Activated CD4-positive, alpha-beta T cell treated with anti-CD3 and anti-CD28 coated beads for 1 hour (primary cell): Measurements from ENCODE around the gene MDN1.
"Not testable (repeated sequence)": the region's sequence is repeated elsewhere in the genome, so short reads cannot be mapped to it uniquely, and the experiment has no call there.

ENCODE experiments used
- DNase-seq: peaks from one replicate; pipeline ENCODE4 v3.0.0-alpha.2; 2020

MDN1 gene

DNA sequence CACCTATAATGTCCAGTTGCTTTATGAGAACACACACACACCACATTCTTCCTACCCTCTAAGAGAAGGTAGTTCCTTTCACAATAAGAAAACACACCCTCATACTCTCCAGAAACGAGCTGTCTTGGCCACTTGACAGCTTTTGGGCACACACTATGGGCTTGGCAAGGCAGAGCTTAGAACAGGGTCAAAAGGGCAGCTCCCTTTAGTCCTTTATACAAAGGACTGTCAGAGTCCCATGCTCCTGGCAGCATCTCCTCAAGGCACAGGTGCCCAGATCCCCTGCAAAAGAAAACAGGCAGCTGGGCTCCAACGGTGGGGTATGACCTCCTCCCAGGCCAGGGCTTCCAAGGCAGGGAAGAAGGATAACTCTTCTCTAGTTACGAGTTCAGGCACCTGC lies 176.2 kb downstream of the MDN1 start:
- no peak for DNase-seq

DNA sequence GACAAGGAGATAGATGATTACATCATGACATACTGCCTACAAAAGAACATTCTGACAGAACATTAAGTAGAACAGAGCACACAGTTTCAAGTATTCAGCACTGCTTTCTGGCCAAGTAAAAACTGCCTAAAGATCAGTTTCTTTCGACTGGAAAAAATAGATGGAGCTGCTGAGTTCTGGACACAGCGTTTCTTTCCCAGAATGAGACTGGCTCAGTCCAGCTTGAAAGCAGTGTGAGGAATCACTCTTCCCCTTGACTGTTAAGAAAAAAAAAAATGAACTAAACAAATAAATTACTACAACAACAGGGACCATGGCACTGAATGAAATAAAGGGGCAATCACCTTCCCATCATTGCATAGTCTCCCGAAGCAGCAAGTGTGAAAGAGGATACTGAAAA lies 176.6 kb downstream of the MDN1 start:
- DNase-seq, result no peak

DNA sequence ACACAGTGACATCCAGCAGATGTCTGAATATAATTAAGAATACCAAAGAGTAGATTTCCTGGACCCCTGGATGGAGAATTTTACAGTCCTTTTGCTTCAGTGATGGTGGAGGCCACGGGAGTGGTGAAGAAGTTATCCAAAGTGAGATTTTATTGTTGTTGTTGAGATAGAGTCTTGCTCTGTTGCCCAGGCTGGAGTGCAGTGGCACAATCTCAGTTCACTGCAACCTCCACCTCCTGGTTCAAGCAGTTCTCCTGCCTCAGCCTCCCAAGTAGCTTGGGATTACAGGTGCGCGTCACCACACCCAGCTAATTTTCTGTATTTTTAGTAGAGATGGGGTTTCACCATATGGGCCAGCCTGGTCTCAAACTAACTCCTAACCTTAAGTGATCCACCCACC lies 178.0 kb downstream of the MDN1 start:
- not testable (repeated sequence) for DNase-seq

DNA sequence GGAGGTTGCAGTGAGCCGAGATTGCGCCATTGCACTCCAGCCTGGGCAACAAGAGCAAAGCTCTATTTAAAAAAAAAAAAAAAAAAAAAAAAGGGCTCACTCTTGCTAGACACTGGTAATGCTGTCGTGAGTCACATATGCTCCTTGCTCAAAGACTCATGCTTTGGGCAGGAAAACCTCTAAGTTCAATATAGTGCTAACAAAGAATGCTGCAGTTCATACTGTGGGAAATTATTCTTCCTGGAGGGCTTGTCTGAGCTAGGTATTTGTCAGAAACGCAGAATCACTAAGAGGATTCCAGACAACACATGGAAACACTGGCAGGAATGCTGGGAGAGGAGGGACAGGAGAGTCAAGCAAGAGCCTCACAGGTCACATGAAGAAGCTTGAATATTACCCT lies 178.8 kb downstream of the MDN1 start:
- no peak for DNase-seq

DNA sequence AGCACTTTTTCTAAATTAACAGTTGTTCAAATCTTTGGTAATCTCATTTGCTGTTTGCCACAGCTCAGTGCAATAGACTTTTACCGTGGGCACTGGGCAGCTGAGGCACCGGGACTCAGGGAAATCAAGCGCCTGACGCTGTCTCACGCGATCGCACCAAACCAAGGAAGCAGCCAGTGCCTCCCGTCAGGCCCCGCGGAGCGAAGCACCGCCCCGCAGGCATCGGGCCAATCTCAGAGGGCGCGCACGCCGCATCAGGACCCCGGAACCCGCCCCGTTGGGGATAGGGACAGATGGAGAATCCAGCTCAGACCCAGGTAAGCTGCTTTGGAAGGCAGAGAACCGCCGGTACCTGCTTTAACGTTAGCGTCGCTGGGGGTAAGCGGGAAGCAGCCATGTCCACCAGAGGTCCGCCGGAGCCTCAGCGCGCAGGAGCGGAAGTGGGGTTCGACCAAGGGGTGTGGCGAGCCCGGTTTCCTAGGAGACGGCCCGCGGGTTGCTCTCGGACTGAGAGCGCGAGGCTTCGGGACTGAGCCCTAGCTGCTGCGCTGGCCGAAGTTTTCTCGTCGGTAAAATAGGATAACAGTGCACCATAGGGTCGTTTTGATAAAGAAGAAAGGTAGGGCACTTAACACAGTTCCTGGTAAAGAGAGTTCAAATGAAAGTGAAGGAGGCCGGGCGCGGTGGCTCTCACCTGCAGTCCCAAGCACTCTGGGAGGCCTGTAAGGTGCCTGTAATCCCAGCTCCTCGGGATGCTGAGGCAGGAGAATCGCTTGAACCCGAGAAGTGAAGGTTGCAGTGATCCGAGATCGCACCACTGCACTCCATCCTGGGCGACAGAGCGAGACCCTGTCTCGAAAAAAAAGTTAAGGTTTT lies 181.0 kb downstream of the MDN1 start, which contains the start of gene LYRM2:
LYRM2 (minus strand) TSS at position 428 of the 876 bp plus-strand sequence; CDS start at position 397, 31 bp downstream.
- DNase-seq, result peak; percentile 83

DNA sequence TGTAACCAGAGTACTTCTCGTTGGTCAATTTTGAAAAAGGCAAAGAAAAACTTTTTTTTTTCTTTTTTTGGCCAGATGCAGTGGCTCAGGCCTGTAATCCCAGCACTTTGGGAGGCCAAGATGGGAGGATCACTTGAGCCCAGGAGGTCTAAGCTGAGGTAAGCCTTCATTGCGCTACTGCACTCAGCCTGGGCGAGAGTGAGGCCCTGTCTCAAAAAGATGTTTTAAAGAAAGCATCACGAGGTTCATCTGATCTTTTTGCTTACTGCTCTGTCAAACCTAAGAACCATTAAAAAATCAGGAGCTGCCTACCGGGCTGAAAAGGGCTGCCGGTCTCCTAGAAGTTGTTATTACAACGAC lies 181.7 kb downstream of the MDN1 start:
- no peak for DNase-seq

DNA sequence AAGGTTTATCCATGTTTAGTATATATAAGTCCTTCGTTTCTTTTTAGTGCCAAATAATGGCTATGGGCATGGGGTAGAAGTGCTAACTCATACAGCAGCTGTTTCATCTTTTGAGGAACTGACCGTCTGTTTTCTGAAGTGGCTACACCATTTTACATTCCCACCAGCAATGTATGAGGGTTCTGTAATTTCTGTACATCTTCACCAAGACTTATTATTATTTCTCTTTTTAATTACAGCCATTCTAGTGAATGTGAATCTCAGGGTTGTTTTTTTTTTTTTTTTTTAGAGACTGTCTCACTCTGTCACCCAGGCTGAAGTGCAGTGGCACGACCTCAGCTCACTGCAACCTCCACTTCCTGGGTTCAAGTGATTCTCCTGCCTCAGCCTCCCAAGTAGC lies 183.2 kb downstream of the MDN1 start:
- not testable (repeated sequence) for DNase-seq

DNA sequence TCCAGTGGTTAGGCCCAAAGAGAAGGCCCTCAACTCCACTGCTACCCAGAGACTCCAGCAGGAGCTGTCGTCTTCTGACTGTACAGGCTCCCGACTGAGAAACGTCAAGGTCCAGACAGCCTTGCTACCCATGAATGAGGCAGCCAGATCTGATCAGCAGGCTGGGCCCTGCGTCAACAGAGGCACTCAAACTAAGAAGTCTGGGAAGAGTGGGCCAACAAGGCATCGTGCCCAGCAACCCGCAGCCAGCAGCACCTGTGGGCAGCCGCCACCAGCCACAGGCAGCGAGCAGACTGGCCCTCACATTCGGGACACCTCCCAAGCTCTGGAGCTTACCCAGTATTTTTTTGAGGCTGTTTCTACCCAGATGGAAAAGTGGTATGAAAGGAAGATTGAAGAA lies 189.1 kb downstream of the MDN1 start:
- no peak for DNase-seq

DNA sequence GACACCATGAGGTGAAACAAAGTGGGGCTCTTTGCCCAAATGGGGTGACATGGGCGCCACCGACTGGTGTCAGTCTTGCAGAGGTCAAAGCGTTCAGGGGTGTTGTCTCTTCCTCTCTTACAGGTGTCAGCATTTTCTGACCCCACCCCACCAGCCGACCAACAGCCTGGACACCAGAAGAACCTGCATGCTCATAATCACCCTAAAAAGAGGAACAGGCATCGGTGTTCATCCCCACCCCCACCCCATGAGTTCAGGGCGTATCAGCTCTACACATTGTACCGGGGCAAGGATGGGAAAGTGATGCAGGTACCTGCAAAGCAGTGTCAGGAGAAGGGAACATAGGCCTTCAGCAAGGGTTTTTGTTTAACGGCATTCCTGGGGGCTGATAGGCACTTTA lies 195.8 kb downstream of the MDN1 start:
- no peak for DNase-seq

DNA sequence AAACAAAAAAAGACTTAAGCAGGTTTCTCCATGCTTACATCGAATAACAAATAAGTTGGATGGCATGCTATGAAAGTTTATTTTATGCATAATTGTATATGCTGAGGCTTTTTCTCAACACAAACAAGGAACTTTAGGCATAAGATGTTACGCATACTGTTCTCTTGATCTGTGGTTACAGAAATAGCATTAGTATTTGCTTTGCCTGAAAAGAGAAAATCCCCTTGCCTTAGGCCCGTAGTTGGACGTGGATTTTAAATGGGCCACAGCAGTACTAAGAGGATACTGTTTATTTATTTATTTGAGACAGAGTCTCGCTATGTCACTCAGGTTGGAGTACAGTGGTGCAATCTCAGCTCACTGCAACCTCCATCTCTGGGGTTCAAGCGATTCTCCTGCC lies 200.0 kb downstream of the MDN1 start:
- DNase-seq, result no peak

DNA sequence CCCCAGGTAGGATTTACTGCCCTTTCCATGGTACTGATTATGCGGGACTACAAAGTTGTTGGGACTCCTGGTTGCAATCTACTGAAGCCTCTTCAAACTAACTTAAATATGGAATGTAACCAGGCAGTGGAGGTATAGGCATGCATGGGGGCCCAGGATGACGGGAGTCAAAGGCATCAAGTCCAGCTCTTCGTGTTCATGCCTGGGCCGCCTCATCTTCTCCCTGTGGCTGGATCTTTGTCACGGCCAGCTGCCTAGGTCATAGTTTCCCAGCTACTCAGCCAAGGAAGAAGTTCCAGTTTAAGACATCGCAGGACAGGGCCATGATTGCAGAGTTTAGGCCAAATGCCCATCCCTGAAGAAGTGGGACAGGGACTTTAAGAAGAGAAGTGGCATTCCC lies 201.6 kb downstream of the MDN1 start:
- DNase-seq, result no peak

DNA sequence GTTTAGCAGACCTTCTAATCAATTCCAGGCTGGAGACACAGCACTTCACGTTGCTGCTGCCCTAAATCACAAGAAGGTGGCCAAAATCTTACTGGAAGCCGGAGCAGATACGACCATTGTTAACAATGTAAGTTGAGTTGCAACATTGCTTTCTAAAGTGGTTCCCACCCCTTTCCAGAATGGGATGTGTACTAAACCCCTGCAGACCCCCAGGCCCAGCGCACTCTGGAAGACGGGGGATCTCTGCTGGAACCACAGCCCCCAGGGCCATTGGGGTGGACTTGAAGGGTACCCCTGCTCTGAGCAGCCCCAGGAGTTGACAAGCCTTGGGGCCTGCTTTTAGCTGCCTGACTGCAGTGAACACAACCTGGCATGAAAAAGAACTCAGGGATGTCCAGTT lies 203.1 kb downstream of the MDN1 start:
- DNase-seq, result no peak

DNA sequence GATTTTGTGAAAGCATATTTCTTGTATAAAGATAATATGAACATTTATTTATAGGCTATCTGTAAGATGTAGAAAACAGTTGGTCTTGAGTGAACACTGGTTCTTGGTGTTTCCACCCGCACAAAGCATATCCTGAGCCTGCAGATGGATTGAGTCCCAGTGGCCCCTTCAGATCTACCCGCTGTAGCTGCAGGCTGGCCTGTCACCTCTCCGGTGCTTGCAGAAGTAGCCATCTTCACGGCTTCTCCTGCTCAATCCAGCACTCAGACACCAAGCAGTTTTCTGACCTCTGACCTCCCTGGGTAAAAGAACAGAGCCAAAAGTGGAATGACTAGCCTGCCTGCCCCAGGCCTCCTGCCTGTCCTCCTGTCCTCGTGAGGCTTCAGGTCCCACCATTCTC lies 203.7 kb downstream of the MDN1 start:
- no peak for DNase-seq

DNA sequence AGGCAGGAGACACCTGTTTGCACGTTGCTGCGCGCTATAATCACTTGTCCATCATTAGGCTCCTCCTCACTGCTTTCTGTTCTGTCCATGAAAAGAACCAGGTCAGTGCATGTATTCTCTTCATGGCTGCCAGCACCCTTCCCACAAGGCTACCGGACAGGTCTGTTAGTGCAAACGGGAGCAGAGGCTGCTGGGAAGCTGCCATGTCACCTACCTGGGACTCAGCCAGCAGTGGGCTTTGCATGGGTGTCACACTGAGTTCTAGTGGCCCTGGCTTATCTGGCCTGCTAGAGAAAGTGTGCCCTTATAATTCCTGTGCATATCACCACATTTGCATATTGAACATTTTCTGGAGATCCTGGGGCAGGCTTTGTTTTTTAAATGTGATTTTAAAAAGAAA lies 205.8 kb downstream of the MDN1 start:
- DNase-seq, result no peak

DNA sequence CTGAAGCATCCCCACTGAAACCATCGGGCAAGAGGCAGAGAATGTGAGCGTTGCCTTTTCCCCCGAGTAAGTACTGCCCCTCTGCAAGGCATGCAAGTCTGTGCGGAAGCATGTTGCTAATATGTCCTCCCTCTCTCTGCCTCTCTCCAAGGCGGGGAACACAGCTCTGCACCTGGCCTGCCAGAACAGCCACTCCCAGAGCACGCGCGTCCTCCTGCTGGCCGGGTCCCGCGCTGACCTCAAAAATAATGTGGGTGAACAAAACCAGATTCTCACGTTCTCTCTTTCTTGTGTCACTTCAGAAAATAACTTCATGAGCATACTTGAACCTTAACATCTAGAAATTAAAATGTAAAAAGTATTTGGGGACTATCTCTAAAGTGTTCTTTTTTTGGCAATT lies 207.5 kb downstream of the MDN1 start:
- DNase-seq, result no peak

DNA sequence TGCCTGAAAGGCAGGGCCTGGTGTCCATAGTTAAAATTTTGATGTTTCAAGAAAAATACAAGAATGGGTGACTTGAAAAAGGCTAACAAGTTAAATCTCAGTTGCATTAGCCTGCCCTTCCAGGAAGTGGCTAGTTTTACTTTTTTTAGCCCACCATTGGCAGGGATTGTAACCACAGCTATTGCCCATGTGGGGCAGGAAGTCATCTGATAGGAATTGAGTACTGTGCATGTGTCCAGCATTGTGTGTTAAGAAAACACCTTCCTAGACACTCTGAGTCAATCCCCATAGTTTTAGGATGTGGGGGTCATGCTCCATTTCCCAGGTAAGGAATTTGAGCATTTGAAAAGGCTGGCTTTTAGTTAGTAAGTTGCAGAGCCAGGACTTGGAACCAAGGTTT lies 207.9 kb downstream of the MDN1 start:
- no peak for DNase-seq

DNA sequence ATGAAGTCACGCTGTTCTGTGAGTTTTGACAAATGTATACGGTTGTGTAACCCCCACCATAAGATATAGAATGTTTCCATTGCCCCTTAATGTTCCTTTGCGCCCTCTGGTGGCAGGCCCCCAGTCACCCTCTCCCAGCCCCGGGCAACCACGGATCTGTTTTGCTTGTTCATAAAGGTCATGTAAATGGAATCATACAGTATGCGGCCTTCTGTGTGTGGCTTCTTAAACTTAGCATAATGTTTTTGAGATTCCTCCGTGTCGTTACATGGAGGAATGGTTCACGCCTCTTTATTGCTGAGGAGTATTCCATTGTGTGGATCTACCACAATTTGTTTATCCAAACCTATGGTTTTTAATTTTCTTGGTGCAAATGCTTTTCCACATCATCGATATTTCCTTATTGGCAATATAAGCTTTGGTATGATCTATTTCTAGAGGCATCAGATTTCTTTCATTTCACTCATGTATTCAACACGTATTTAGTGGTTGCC lies 209.4 kb downstream of the MDN1 start:
- peak; percentile 57 for DNase-seq

DNA sequence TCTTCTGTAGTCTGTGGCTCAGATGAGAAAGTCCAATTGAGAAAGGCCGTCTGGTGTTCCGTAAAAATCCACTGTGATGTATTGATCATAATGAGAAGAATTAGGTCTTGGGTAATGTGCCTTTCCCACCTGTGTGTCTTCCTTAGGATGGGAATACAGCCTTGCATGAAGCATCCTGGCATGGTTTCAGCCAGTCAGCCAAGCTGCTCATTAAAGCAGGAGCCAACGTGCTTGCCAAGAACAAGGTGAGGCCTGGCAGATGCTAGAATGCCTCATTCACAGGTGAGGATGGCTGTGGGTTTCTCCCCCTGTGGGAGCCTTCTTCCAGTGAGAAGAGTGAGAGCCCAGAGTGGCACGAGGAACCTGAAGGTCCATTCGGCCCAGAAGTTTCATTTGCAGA lies 213.7 kb downstream of the MDN1 start:
- DNase-seq, result no peak

DNA sequence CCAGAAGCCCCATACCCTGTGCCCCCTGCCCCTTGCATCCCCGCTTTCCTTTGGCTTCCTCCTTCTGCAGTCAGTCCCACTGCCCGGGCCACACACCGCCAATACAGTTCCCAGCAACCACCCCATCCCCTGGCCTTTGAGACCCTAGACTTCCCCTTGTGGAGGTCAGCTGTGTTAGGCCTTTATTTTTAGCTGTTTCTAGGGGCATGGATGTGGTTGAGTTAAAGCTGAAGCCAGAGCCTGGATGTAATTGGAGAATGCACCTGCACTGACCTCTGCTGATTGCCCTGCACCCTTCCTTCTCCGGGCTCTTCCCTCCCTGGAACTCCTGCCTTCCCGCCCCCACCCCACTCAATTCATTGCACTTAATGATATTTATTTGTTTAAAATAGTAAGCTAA lies 214.9 kb downstream of the MDN1 start:
- DNase-seq, result no peak

DNA sequence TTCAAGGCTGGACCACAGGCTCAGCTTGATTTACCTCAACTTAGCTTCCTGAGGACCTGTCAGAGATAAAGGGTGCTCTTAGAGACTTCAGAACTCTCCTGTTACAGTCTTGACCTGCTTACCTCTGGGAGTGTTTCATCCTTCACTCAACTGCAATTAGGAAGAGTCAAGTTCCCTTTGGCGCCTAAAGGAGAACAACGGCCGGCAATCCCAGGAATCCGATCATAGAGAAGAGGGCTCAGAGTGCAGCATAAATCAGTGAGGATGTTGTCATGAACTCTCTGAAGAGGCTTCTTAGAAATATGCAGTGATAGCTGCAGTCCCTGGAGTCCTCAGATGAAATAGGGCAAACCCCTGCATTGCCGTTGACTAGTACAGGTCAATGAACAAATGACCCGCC lies 217.4 kb downstream of the MDN1 start:
- no peak for DNase-seq

DNA sequence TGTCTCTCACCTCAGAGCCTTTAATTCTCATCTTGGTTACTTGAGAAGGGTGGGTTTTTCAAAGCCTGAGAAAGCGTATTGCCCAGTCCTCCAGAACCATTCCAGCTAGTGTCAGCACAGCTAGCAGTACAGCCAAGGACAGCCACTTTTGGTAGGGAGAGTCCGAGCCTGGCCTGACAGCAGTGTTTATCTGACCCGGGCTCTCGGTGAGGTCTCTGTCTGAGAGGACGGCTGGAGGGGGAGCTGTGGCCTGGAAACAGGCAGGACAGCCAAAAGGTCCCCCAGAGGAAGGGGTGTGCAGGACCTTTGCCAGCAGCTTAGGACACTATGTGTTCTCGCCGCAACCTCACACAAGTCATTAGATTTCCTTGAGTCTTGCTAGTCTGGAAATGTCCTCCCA lies 219.9 kb downstream of the MDN1 start:
- DNase-seq, result no peak

DNA sequence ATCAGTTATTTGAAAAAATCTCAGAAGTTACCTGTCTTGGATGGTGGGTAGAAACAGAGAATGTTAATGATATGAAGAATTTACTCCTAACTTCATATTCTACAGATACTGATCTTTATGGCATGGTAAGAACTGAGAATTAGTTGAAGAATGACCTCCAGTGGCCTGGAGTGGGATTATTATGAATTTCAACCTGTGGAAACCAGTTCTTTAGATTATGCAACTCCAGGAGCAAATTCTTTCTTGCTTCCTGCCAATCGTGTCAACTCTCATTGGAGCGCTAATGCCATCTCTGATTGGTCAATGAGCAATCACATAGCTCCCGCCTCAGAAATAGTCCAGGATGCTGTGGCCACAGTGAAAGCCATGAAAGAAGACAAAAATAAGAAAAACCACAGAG lies 221.6 kb downstream of the MDN1 start:
- DNase-seq, result no peak

DNA sequence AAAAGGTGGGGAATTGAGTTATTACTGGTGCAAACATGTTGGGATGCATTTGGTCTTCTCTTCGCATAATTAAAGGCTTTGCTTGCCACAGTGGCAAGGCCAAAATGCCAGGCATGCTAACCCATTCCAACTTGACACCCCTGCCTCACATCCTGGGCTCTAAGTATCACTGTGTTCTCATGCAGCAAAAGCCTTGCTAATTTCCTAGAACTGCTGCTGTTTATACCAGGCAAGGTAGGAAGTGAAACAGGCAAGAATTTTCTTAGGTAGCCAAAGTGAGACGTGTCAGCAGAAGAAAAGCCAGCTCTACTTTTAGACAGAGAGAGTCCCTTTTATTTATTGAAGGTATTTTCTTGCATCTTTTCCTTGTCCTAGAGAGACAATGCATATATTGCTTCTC lies 222.2 kb downstream of the MDN1 start:
- DNase-seq, result no peak

DNA sequence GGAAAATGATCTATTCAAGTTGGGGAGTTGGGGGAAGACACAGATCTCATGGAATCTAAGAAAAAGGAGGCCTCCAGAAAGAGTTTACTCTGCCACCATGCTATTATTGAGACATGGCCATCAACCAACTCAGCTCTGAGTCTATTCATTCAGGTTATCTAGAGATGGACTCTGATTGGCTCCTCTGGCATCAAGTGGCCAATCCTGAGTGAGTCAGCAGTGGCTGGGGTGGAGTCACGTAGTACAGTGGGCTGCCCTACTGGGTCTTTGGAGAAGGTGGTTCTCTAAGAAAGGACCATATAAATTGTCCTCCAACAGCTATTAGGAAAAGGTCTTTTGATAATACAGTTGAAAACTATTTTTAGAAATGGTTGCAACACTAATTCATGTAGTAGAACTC lies 223.1 kb downstream of the MDN1 start:
- DNase-seq, result no peak

DNA sequence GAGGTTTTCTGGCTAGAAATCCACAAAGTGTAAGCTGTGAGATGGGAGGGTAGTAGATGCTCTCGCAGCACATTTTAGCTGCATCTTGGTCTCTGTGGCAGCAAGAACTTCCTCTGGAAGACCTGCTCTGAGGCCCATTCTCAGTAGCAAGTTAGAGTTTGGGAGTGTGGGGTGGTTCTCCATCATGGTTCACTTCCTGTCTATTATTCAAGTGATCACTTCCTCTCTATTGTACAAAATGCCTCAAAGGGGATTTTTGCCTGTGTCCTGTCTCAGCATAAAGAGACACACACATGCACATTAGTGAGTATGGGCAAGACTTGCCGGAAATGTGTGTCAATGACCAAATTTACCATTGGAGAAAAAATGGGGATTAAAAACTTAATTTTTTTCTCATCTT lies 223.5 kb downstream of the MDN1 start:
- DNase-seq, result no peak
